GF-D8 (cell line): Measurements from ENCODE around the gene FOXC2.
A peak's percentile ranks its signal among the peaks of the same experiment; 100 is the strongest.

Source experiments
- DNase-seq: peaks from one replicate; lab custom pipeline; 2025; lab: John Stamatoyannopoulos, UW

FOXC2 gene

GRCh38 chr16:86566601-86566965 is at the start of gene FOXC2:
Gene FOXC2, plus strand, starts transcription at chr16:86566829. Its CDS starts 507 bp downstream, at chr16:86567336.
- no peak for DNase-seq

- no peak for DNase-seq
Observed at GRCh38 chr16:86517033-86517432, 49.6 kb upstream of the FOXC2 start.

- DNase-seq, result no peak
Observed at GRCh38 chr16:86517652-86518258, 48.9 kb upstream of the FOXC2 start.

GRCh38 chr16:86519007-86519648 is 47.5 kb upstream of the FOXC2 start:
- DNase-seq, result no peak

- DNase-seq, result peak; percentile 31
Observed at GRCh38 chr16:86519649-86520316, 46.8 kb upstream of the FOXC2 start.

- DNase-seq, result peak; percentile 88
Observed at GRCh38 chr16:86520317-86521210, 46.1 kb upstream of the FOXC2 start.

- peak; percentile 64 for DNase-seq
Observed at GRCh38 chr16:86521236-86522197, 45.1 kb upstream of the FOXC2 start.

- no peak for DNase-seq
Observed at GRCh38 chr16:86522634-86523033, 44.0 kb upstream of the FOXC2 start.

- DNase-seq, result no peak
Observed at GRCh38 chr16:86523166-86523740, 43.4 kb upstream of the FOXC2 start.

- no peak for DNase-seq
Observed at GRCh38 chr16:86524029-86524428, 42.6 kb upstream of the FOXC2 start.

GRCh38 chr16:86525696-86526095 is 40.9 kb upstream of the FOXC2 start:
- DNase-seq, result no peak

GRCh38 chr16:86527366-86527765 is 39.3 kb upstream of the FOXC2 start:
- no peak for DNase-seq

GRCh38 chr16:86528061-86528929 is 38.3 kb upstream of the FOXC2 start:
- no peak for DNase-seq

GRCh38 chr16:86529160-86529559 is 37.5 kb upstream of the FOXC2 start:
- no peak for DNase-seq

- DNase-seq, result no peak
Observed at GRCh38 chr16:86530251-86531190, 36.1 kb upstream of the FOXC2 start.

- no peak for DNase-seq
Observed at GRCh38 chr16:86531191-86531545, 35.5 kb upstream of the FOXC2 start.

GRCh38 chr16:86531641-86532525 is 34.7 kb upstream of the FOXC2 start:
- no peak for DNase-seq

- no peak for DNase-seq
Observed at GRCh38 chr16:86532526-86532815, 34.2 kb upstream of the FOXC2 start.
